Mesodermal cell (in vitro differentiated cells): Measurements from ENCODE around the gene IL10.
"Not testable (repeated sequence)": the region's sequence is repeated elsewhere in the genome, so short reads cannot be mapped to it uniquely, and the experiment has no call there.

Source experiments
- H3K27ac ChIP-seq: 2 replicates; pipeline ENCODE4 v1.7.0; 2013; ENCODE audit warnings: mild to moderate bottlenecking, low read depth, low read length, moderate library complexity; ENCODE audit not compliant: severe bottlenecking
- H3K36me3 ChIP-seq: 2 replicates; pipeline ENCODE4 v1.7.1; 2013; ENCODE audit warnings: mild to moderate bottlenecking, low read length, moderate library complexity; ENCODE audit not compliant: control insufficient read depth, insufficient read depth
- H3K4me1 ChIP-seq: one replicate; pipeline ENCODE4 v1.7.1; 2013; ENCODE audit warnings: mild to moderate bottlenecking, low read length; ENCODE audit not compliant: insufficient read depth, control insufficient read depth, poor library complexity, severe bottlenecking
- H3K4me3 ChIP-seq: 2 replicates; pipeline ENCODE4 v1.7.0; 2013; ENCODE audit warnings: low read length, control low read depth, mild to moderate bottlenecking; ENCODE audit not compliant: insufficient read depth, poor library complexity, severe bottlenecking; ENCODE audit errors: extremely low read depth
- H3K9me3 ChIP-seq: 2 replicates; pipeline ENCODE4 v1.7.1; 2013; ENCODE audit warnings: mild to moderate bottlenecking, low read length, moderate library complexity; ENCODE audit not compliant: control insufficient read depth
- WGBS, 2 experiments: methylation state at CpG; one replicate each; pipeline ENCODE4 v1.1.5; 2013; ENCODE audit warnings: missing lambda C conversion rate in 2 of 2; ENCODE audit not compliant: insufficient coverage in 2 of 2; 5-methylcytosine and 5-hydroxymethylcytosine counted together

The IL10 gene

GRCh38 chr1:206765771-206766170 is 6.5 kb downstream of the IL10 start:
- H3K4me3 ChIP-seq, H3K9me3 ChIP-seq, H3K36me3 ChIP-seq: not testable (repeated sequence)
- Histone ChIP-seq H3K27ac (peak overlapping the region; percentile 33), H3K4me1 (peaks cover 23% of the 10 kb centered on the region)
- no CpG with 5 or more reads among the region's 1 CpG for WGBS, 2 experiments

GRCh38 chr1:206762741-206763364 is 9.4 kb downstream of the IL10 start:
- H3K4me1 ChIP-seq, result peaks cover 10% of the 10 kb centered on the region
- not testable (repeated sequence) for H3K27ac ChIP-seq, H3K4me3 ChIP-seq, H3K9me3 ChIP-seq, H3K36me3 ChIP-seq
- 89 to 95% methylated on average over 8 to 9 of the region's 12 CpGs for WGBS, 2 experiments

GRCh38 chr1:206761159-206761768 is 11.0 kb downstream of the IL10 start:
- no peaks in the 10 kb centered on the region for H3K4me1 ChIP-seq
- H3K27ac ChIP-seq, result no peak overlapping the region
- WGBS, 2 experiments, result 94 to 100% methylated on average over 4 to 5 of the region's 6 CpGs
- peaks cover 7% of the 10 kb centered on the region for H3K9me3 ChIP-seq
- H3K36me3 ChIP-seq, result no peaks in the 10 kb centered on the region
- no peak overlapping the region for H3K4me3 ChIP-seq

GRCh38 chr1:206760590-206760989 is 11.7 kb downstream of the IL10 start:
- Histone ChIP-seq H3K4me1 (no peaks in the 10 kb centered on the region), H3K36me3 (no peaks in the 10 kb centered on the region), H3K4me3 (no peak overlapping the region), H3K27ac (no peak overlapping the region), H3K9me3 (peaks cover 7% of the 10 kb centered on the region)
- no CpG with 5 or more reads among the region's 1 CpG for WGBS, 2 experiments

GRCh38 chr1:206757524-206758266 is 14.6 kb downstream of the IL10 start:
- 91 to 97% methylated on average over 6 to 8 of the region's 13 CpGs for WGBS, 2 experiments
- H3K4me1 ChIP-seq, result no peaks in the 10 kb centered on the region
- H3K27ac ChIP-seq, result no peak overlapping the region
- no peaks in the 10 kb centered on the region for H3K9me3 ChIP-seq
- H3K36me3 ChIP-seq, result no peaks in the 10 kb centered on the region
- no peak overlapping the region for H3K4me3 ChIP-seq

GRCh38 chr1:206754011-206754410 is 18.3 kb downstream of the IL10 start:
- WGBS, 2 experiments, result 92 to 100% methylated on average over 1 of the region's 1 CpG
- no peaks in the 10 kb centered on the region for H3K4me1 ChIP-seq
- H3K4me3 ChIP-seq, result no peak overlapping the region
- H3K27ac ChIP-seq, result no peak overlapping the region
- no peaks in the 10 kb centered on the region for H3K9me3 ChIP-seq
- no peaks in the 10 kb centered on the region for H3K36me3 ChIP-seq

GRCh38 chr1:206753141-206753540 is 19.2 kb downstream of the IL10 start:
- H3K36me3 ChIP-seq, result no peaks in the 10 kb centered on the region
- no CpG with 5 or more reads among the region's 3 CpGs for WGBS, 2 experiments
- H3K9me3 ChIP-seq, result no peaks in the 10 kb centered on the region
- no peaks in the 10 kb centered on the region for H3K4me1 ChIP-seq
- no peak overlapping the region for H3K4me3 ChIP-seq
- H3K27ac ChIP-seq, result no peak overlapping the region

GRCh38 chr1:206752481-206752880 is 19.8 kb downstream of the IL10 start:
- Histone ChIP-seq H3K4me3 (no peak overlapping the region), H3K27ac (no peak overlapping the region), H3K36me3 (no peaks in the 10 kb centered on the region), H3K9me3 (no peaks in the 10 kb centered on the region), H3K4me1 (no peaks in the 10 kb centered on the region)
- WGBS, 2 experiments, result 100% methylated on average over 1 to 2 of the region's 2 CpGs

- Histone ChIP-seq H3K4me1 (no peaks in the 10 kb centered on the region), H3K36me3 (no peaks in the 10 kb centered on the region), H3K4me3 (no peak overlapping the region), H3K9me3 (no peaks in the 10 kb centered on the region), H3K27ac (no peak overlapping the region)
- WGBS, 2 experiments, result 18% methylated on average over 3 of the region's 5 CpGs; no CpG with 5 or more reads in 1 of the 2 experiments
Measured at GRCh38 chr1:206751891-206752290, 20.4 kb downstream of the IL10 start.

- no peak overlapping the region for H3K4me3 ChIP-seq
- H3K4me1 ChIP-seq, result no peaks in the 10 kb centered on the region
- WGBS, 2 experiments, result 40 to 80% methylated on average over 1 of the region's 3 CpGs
- H3K36me3 ChIP-seq, result no peaks in the 10 kb centered on the region
- no peaks in the 10 kb centered on the region for H3K9me3 ChIP-seq
- H3K27ac ChIP-seq, result no peak overlapping the region
Measured at GRCh38 chr1:206748348-206749030, 23.8 kb downstream of the IL10 start.
